ENCODE results near the gene LRRC41. TPM values are rescaled to one million over a fixed set of nuclear protein-coding genes. Genes with fewer than 3 reads are reported as not detected.

Gene LRRC41
- total and polyA plus RNA-seq, 2 donors (not counting 1 experiment from before 2014, with no cell fraction given), result 55.3 to 89.0 TPM

DNA sequence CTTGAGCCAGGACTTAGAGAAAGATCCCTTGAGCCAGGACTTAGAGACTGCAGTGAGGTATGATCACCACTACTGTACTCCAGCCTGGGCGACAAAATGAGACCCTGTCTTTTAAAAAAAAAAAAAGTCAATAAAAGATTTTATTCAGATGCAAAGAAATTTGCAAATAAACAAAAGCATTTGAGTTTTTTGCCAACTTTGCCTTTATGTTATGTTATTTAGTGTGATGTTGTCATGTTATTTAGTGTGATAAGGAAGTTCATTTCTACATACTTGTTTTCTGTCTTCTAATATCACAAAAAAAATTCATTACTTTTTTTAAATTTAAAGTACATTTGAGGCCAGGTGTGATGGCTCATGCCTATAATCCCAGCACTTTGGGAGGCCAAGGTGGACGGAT is 46.9 kb downstream of the LRRC41 start:
- Histone ChIP-seq H3K4me1 (ENCODE audit: control insufficient read depth, extremely low read depth, insufficient read depth, low read length) (no peaks in the 10 kb centered on the region), H3K27me3 (ENCODE audit: control insufficient read depth, insufficient read depth, low read length) (no peaks in the 10 kb centered on the region), H4K20me1 (ENCODE audit: control insufficient read depth, extremely low read depth, insufficient read depth, low read length) (no peaks in the 10 kb centered on the region), H3K27ac (ENCODE audit: insufficient read depth, low read length) (no peak overlapping the region), H2AFZ (ENCODE audit: low read length) (no peak overlapping the region), H3K9ac (ENCODE audit: insufficient read depth, low read length) (no peak overlapping the region), H3K4me2 (ENCODE audit: extremely low read depth, insufficient read depth, low read length) (no peak overlapping the region), H3K9me3 (ENCODE audit: control insufficient read depth, insufficient read depth, low read depth, low read length) (no peaks in the 10 kb centered on the region), H3K79me2 (ENCODE audit: control insufficient read depth, insufficient read depth, low read length) (no peaks in the 10 kb centered on the region), H3K36me3 (ENCODE audit: control insufficient read depth, insufficient read depth, low read length) (peaks cover 4% of the 10 kb centered on the region), H3K4me3 (replicated peaks in 1 of 4; ENCODE audit: control extremely low read depth in 1 of 4, insufficient read depth in 1 of 4, low read depth in 3 of 4, low read length in 4 of 4) (no peak overlapping the region)
- no peak for DNase-seq (ENCODE audit: low read depth in 2 of 2)
- no peak for TF ChIP-seq EZH2 (IDR thresholded peaks at IDR 0.05; ENCODE audit: low read length, missing control alignments)
- TF ChIP-seq, protein P1, sequence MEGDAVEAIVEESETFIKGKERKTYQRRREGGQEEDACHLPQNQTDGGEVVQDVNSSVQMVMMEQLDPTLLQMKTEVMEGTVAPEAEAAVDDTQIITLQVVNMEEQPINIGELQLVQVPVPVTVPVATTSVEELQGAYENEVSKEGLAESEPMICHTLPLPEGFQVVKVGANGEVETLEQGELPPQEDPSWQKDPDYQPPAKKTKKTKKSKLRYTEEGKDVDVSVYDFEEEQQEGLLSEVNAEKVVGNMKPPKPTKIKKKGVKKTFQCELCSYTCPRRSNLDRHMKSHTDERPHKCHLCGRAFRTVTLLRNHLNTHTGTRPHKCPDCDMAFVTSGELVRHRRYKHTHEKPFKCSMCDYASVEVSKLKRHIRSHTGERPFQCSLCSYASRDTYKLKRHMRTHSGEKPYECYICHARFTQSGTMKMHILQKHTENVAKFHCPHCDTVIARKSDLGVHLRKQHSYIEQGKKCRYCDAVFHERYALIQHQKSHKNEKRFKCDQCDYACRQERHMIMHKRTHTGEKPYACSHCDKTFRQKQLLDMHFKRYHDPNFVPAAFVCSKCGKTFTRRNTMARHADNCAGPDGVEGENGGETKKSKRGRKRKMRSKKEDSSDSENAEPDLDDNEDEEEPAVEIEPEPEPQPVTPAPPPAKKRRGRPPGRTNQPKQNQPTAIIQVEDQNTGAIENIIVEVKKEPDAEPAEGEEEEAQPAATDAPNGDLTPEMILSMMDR (conservative IDR thresholded peaks at IDR 0.05 in 1 of 2, IDR thresholded peaks at IDR 0.05 in 1 of 2; ENCODE audit: low read depth in 1 of 2, low read length in 2 of 2), result no peak

DNA sequence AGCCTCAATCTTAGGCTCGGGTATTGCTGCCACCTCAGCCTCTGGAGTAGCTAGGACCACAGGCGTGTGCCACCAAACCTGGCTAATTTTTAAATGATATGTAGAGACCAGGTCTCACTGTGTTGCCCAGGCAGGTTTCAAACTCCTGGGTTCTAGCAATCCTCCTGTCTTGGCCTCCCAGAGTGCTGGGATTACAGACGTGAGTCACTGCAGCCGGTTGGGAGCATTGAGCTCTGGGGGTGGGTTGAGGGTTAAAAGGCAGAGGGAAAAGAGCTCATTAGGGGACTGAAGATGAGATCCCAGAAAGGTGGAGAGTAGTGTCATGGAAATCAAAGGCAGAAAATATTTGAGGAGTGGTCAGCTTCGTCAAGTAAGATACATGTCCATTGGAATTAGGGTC is 48.7 kb downstream of the LRRC41 start:
- DNase-seq (ENCODE audit: low read depth in 2 of 2), result no peak
- no peaks in the 10 kb centered on the region for H4K20me1 ChIP-seq (ENCODE audit: control insufficient read depth, extremely low read depth, insufficient read depth, low read length)
- no peaks in the 10 kb centered on the region for H3K27me3 ChIP-seq (ENCODE audit: control insufficient read depth, insufficient read depth, low read length)
- H3K9me3 ChIP-seq (ENCODE audit: control insufficient read depth, insufficient read depth, low read depth, low read length), result no peaks in the 10 kb centered on the region
- no peak overlapping the region for H3K4me2 ChIP-seq (ENCODE audit: extremely low read depth, insufficient read depth, low read length)
- no peak overlapping the region for H3K9ac ChIP-seq (ENCODE audit: insufficient read depth, low read length)
- H3K27ac ChIP-seq (ENCODE audit: insufficient read depth, low read length), result no peak overlapping the region
- H2AFZ ChIP-seq (ENCODE audit: low read length), result no peak overlapping the region
- peaks cover 2% of the 10 kb centered on the region for H3K36me3 ChIP-seq (ENCODE audit: control insufficient read depth, insufficient read depth, low read length)
- no peak overlapping the region for H3K4me3 ChIP-seq (replicated peaks in 1 of 4; ENCODE audit: control extremely low read depth in 1 of 4, insufficient read depth in 1 of 4, low read depth in 3 of 4, low read length in 4 of 4)
- no peaks in the 10 kb centered on the region for H3K79me2 ChIP-seq (ENCODE audit: control insufficient read depth, insufficient read depth, low read length)
- H3K4me1 ChIP-seq (ENCODE audit: control insufficient read depth, extremely low read depth, insufficient read depth, low read length), result no peaks in the 10 kb centered on the region
- TF ChIP-seq, protein P1 (conservative IDR thresholded peaks at IDR 0.05 in 1 of 2, IDR thresholded peaks at IDR 0.05 in 1 of 2; ENCODE audit: low read depth in 1 of 2, low read length in 2 of 2), result no peak
- no peak for TF ChIP-seq EZH2 (IDR thresholded peaks at IDR 0.05; ENCODE audit: low read length, missing control alignments)

DNA sequence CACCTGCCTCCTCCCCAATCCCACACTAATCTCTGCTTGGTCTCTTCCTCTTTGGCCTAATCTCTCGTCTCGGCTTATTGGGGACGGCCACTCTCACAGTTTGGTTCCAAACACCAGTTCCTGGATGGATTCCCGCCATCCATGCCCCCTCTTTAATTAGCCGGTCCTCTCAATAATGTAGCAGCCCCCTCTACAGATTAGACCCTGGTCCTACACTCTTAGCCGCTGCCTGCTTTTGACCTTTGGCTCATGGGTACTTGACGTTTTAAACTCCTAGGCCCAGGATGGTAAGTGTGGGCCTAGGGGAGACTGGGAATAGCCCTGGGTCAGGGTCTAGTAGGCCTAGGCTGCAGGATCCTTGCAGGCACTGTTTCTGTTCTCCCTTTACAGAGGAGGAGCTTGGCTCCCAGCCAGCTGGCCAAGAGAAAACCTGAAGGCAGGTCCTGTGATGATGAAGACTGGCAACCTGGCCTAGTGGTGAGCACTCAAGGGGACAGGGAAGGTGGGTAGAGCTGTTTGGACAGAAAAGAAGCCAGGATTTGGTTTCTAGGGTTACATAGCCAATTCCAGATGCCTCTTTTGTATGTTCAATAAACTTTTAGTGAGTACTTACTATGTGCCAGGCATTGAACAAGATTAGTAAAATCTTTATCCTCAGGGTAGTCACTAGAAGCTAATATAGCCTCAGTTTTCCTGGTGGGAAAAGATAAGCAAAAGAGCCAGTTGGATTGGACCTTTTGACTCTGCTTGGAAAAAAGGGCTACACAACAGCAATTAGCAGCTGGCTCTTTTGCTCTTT is 55.1 kb downstream of the LRRC41 start:
- H3K27ac ChIP-seq (ENCODE audit: insufficient read depth, low read length), result no peak overlapping the region
- peaks cover 10% of the 10 kb centered on the region for H3K79me2 ChIP-seq (ENCODE audit: control insufficient read depth, insufficient read depth, low read length)
- no peaks in the 10 kb centered on the region for H3K9me3 ChIP-seq (ENCODE audit: control insufficient read depth, insufficient read depth, low read depth, low read length)
- H4K20me1 ChIP-seq (ENCODE audit: control insufficient read depth, extremely low read depth, insufficient read depth, low read length), result no peaks in the 10 kb centered on the region
- TF ChIP-seq, protein P1 (conservative IDR thresholded peaks at IDR 0.05 in 1 of 2, IDR thresholded peaks at IDR 0.05 in 1 of 2; ENCODE audit: low read depth in 1 of 2, low read length in 2 of 2), result no peak
- no peak for TF ChIP-seq EZH2 (IDR thresholded peaks at IDR 0.05; ENCODE audit: low read length, missing control alignments)
- H3K4me1 ChIP-seq (ENCODE audit: control insufficient read depth, extremely low read depth, insufficient read depth, low read length), result no peaks in the 10 kb centered on the region
- H3K4me2 ChIP-seq (ENCODE audit: extremely low read depth, insufficient read depth, low read length), result peak overlapping the region; percentile 79
- no peaks in the 10 kb centered on the region for H3K27me3 ChIP-seq (ENCODE audit: control insufficient read depth, insufficient read depth, low read length)
- peak in 1 of 2 donors; percentile 8 for DNase-seq (ENCODE audit: low read depth in 2 of 2)
- H3K36me3 ChIP-seq (ENCODE audit: control insufficient read depth, insufficient read depth, low read length), result no peaks in the 10 kb centered on the region
- peak overlapping the region; percentile 72 to 90 (median 75) for H3K4me3 ChIP-seq (replicated peaks in 1 of 4; ENCODE audit: control extremely low read depth in 1 of 4, insufficient read depth in 1 of 4, low read depth in 3 of 4, low read length in 4 of 4)
- peak overlapping the region; percentile 63 for H2AFZ ChIP-seq (ENCODE audit: low read length)
- peak overlapping the region; percentile 53 for H3K9ac ChIP-seq (ENCODE audit: insufficient read depth, low read length)
